ENCODE measurements around the gene FBXO21.
A peak's percentile ranks its signal among the peaks of the same experiment; 100 is the strongest.
"Not testable (repeated sequence)": the region's sequence is repeated elsewhere in the genome, so short reads cannot be mapped to it uniquely, and the experiment has no call there.

Gene FBXO21

GRCh38 chr12:117190210-117190781 is at the start of gene FBXO21:
FBXO21 (minus strand) TSS chr12:117190470; CDS start chr12:117190456, 14 bp downstream.
- peak; percentile 79 for DNase-seq (ENCODE audit: low spot score)

GRCh38 chr12:117236456-117237001 is 46.3 kb upstream of the FBXO21 start:
- DNase-seq (ENCODE audit: low spot score), result peak; percentile 42

GRCh38 chr12:117235261-117235660 is 45.0 kb upstream of the FBXO21 start:
- DNase-seq (ENCODE audit: low spot score), result no peak

GRCh38 chr12:117234441-117234840 is 44.2 kb upstream of the FBXO21 start:
- no peak for DNase-seq (ENCODE audit: low spot score)

- DNase-seq (ENCODE audit: low spot score), result no peak
Measured at GRCh38 chr12:117231750-117232149, 41.5 kb upstream of the FBXO21 start.

- DNase-seq (ENCODE audit: low spot score), result no peak
Measured at GRCh38 chr12:117228239-117228638, 38.0 kb upstream of the FBXO21 start.

- DNase-seq (ENCODE audit: low spot score), result no peak
Measured at GRCh38 chr12:117227000-117227653, 36.9 kb upstream of the FBXO21 start.

GRCh38 chr12:117226505-117226904 is 36.2 kb upstream of the FBXO21 start:
- no peak for DNase-seq (ENCODE audit: low spot score)

- DNase-seq (ENCODE audit: low spot score), result no peak
Measured at GRCh38 chr12:117225179-117225578, 34.9 kb upstream of the FBXO21 start.

- DNase-seq (ENCODE audit: low spot score), result not testable (repeated sequence)
Measured at GRCh38 chr12:117220947-117221346, 30.7 kb upstream of the FBXO21 start.

- no peak for DNase-seq (ENCODE audit: low spot score)
Measured at GRCh38 chr12:117218149-117218548, 27.9 kb upstream of the FBXO21 start.

- DNase-seq (ENCODE audit: low spot score), result no peak
Measured at GRCh38 chr12:117216686-117217085, 26.4 kb upstream of the FBXO21 start.

- DNase-seq (ENCODE audit: low spot score), result no peak
Measured at GRCh38 chr12:117214797-117215196, 24.5 kb upstream of the FBXO21 start.

- DNase-seq (ENCODE audit: low spot score), result no peak
Measured at GRCh38 chr12:117213295-117213808, 23.1 kb upstream of the FBXO21 start.

- DNase-seq (ENCODE audit: low spot score), result peak; percentile 68
Measured at GRCh38 chr12:117212563-117213190, 22.4 kb upstream of the FBXO21 start.

- no peak for DNase-seq (ENCODE audit: low spot score)
Measured at GRCh38 chr12:117210266-117210918, 20.1 kb upstream of the FBXO21 start.

- no peak for DNase-seq (ENCODE audit: low spot score)
Measured at GRCh38 chr12:117209626-117210025, 19.4 kb upstream of the FBXO21 start.

- no peak for DNase-seq (ENCODE audit: low spot score)
Measured at GRCh38 chr12:117208811-117209455, 18.7 kb upstream of the FBXO21 start.

GRCh38 chr12:117208206-117208605 is 17.9 kb upstream of the FBXO21 start:
- no peak for DNase-seq (ENCODE audit: low spot score)

GRCh38 chr12:117207675-117208074 is 17.4 kb upstream of the FBXO21 start:
- no peak for DNase-seq (ENCODE audit: low spot score)

- no peak for DNase-seq (ENCODE audit: low spot score)
Measured at GRCh38 chr12:117202556-117202955, 12.3 kb upstream of the FBXO21 start.

GRCh38 chr12:117202033-117202432 is 11.8 kb upstream of the FBXO21 start:
- DNase-seq (ENCODE audit: low spot score), result no peak

Data from HuH-7 (cell line).